Lung (tissue), 12 donors: Measurements from ENCODE around the gene SHTN1. TPM values are rescaled to one million over a fixed set of nuclear protein-coding genes. Genes with fewer than 3 reads are reported as not detected.
A peak's percentile ranks its signal among the peaks of the same experiment; 100 is the strongest.

Source experiments
- ATAC-seq: fragments of 200-7000 bp; cut with Tn5 transposase; one replicate; pipeline ENCODE4 v1.9.1; 2020; ENCODE audit warnings: moderate number of reproducible peaks; ENCODE audit not compliant: insufficient read depth, low FRiP score
- DNase-seq, 3 donors: peaks; one replicate each; pipeline ENCODE4 v3.0.0-alpha.2; 2013 to 2017
- H3K27ac ChIP-seq, 2 donors: one replicate each; pipeline ENCODE4 v1.5.1; 2013; ENCODE audit warnings: mild to moderate bottlenecking in 2 of 2, moderate library complexity in 2 of 2, control low read depth in 1 of 2, inconsistent platforms in 1 of 2, low read depth in 1 of 2, low read length in 1 of 2
- H3K27me3 ChIP-seq, 3 donors: one replicate each; pipeline ENCODE4 v1.5.1; 2013; ENCODE audit warnings: low read length in 2 of 3; ENCODE audit not compliant: control insufficient read depth in 3 of 3, insufficient read depth in 3 of 3
- H3K36me3 ChIP-seq, 4 donors: one replicate each; pipeline ENCODE4 v1.5.1; 2013; ENCODE audit warnings: low read length in 4 of 4, mild to moderate bottlenecking in 1 of 4, moderate library complexity in 1 of 4; ENCODE audit not compliant: control insufficient read depth in 4 of 4, insufficient read depth in 4 of 4
- H3K4me1 ChIP-seq, 5 donors: one replicate each; pipeline ENCODE4 v1.5.1; 2013; ENCODE audit warnings: low read length in 5 of 5, mild to moderate bottlenecking in 2 of 5, moderate library complexity in 1 of 5; ENCODE audit not compliant: control insufficient read depth in 5 of 5, insufficient read depth in 5 of 5
- H3K4me3 ChIP-seq: one replicate; pipeline ENCODE4 v1.5.1; 2013; ENCODE audit warnings: mild to moderate bottlenecking, control low read depth, moderate library complexity
- H3K9ac ChIP-seq, 2 donors: one replicate each; pipeline ENCODE4 v1.5.1; 2013; ENCODE audit warnings: low read length in 2 of 2, control low read depth in 1 of 2; ENCODE audit not compliant: insufficient read depth in 1 of 2
- H3K9me3 ChIP-seq, 4 donors: one replicate each; pipeline ENCODE4 v1.5.1; 2013; ENCODE audit warnings: low read length in 3 of 4, mild to moderate bottlenecking in 1 of 4, moderate library complexity in 1 of 4; ENCODE audit not compliant: control insufficient read depth in 4 of 4, insufficient read depth in 3 of 4
- WGBS, 2 donors: extraction: QIAGEN DNeasy Blood & Tissue Kit; methylation state at CpG; one replicate each; pipeline ENCODE4 v1.1.7; 2013; 5-methylcytosine and 5-hydroxymethylcytosine counted together
- polyA plus RNA-seq, 2 donors: library from polyadenylated mRNA; stranded (reverse); fragments of 200-250 nt; gene quantifications; one replicate each; pipeline ENCODE4 v1.2.1, GENCODE V29; 2013
- total RNA-seq, 2 donors: library from RNA; depleted of rRNA in 1 of 2; stranded (reverse); fragments of >200 nt in 1 of 2; gene quantifications; one replicate each; pipeline ENCODE4 v1.2.1, GENCODE V29; 2014 to 2021
- TF ChIP-seq, protein P1 (sequence below): IDR thresholded peaks from 2 replicates; pipeline ENCODE4 v1.5.1; 2012; ENCODE audit warnings: mild to moderate bottlenecking; ENCODE audit errors: control extremely low read depth, extremely low read depth
- donor health status: control.
- donor health status: control.
- donor health status: Bipolar disorder and iron deficiency.
- donor health status: healthy.
- donor health status: DM: yes; HTN: yes; CAD: no.

SHTN1 gene
- total and polyA plus RNA-seq, 4 donors = 14.0 to 28.4 (median 16.7) TPM

GRCh38 chr10:117004227-117005025, 561 bp downstream of the SHTN1 start:
- TF ChIP-seq, protein P1, sequence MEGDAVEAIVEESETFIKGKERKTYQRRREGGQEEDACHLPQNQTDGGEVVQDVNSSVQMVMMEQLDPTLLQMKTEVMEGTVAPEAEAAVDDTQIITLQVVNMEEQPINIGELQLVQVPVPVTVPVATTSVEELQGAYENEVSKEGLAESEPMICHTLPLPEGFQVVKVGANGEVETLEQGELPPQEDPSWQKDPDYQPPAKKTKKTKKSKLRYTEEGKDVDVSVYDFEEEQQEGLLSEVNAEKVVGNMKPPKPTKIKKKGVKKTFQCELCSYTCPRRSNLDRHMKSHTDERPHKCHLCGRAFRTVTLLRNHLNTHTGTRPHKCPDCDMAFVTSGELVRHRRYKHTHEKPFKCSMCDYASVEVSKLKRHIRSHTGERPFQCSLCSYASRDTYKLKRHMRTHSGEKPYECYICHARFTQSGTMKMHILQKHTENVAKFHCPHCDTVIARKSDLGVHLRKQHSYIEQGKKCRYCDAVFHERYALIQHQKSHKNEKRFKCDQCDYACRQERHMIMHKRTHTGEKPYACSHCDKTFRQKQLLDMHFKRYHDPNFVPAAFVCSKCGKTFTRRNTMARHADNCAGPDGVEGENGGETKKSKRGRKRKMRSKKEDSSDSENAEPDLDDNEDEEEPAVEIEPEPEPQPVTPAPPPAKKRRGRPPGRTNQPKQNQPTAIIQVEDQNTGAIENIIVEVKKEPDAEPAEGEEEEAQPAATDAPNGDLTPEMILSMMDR = no peak
- ATAC-seq = peak; percentile 79
- Histone ChIP-seq H3K27me3 (peaks cover 0 to 8% (median 0%) of the 10 kb centered on the region in 3 donors), H3K4me1 (peaks cover 0 to 9% (median 2%) of the 10 kb centered on the region in 5 donors), H3K9me3 (no peaks in the 10 kb centered on the region), H3K4me3 (peak overlapping the region; percentile 74), H3K27ac (peak overlapping the region in 1 of 2 donors; percentile 97), H3K36me3 (no peaks in the 10 kb centered on the region), H3K9ac (peak overlapping the region in 1 of 2 donors; percentile 78)
- DNase-seq = peak; percentile 37 to 51 (median 38)
- 6 to 7% methylated on average over 40 to 47 of the region's 47 CpGs for WGBS, 2 donors

- no peak for DNase-seq
These were observed 1.7 kb downstream of the SHTN1 start for GRCh38 chr10:117003336-117003735.

DNA sequence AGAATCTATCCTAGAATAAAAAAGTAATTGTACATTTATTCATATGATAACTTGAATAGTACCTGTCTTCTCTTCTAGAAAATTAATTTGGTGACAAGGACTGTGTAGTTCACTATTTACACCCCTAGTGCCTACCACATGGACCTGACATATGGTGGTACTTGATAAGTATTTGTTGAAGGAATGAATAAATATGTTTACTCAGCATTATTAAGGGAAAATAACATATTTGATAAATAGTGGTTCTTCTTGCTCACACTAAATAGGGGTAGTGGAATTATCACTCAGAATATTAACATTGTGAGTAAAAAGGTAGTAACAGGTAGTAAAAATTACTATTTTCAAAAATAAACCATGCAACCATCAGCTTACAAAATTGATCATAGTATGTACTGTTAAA, 2.8 kb downstream of the SHTN1 start:
- peaks cover 0 to 9% (median 2%) of the 10 kb centered on the region in 5 donors for H3K4me1 ChIP-seq

More at GRCh38 chr10:117003336-117003735, 1.7 kb downstream of the SHTN1 start:
- peaks cover 0 to 8% (median 0%) of the 10 kb centered on the region in 3 donors for H3K27me3 ChIP-seq
- H3K4me1 ChIP-seq = peaks cover 0 to 9% (median 2%) of the 10 kb centered on the region in 5 donors
- H3K4me3 ChIP-seq = no peak overlapping the region
- H3K9ac ChIP-seq = no peak overlapping the region
- TF ChIP-seq, protein P1 = no peak
- 68 to 85% methylated on average over 6 of the region's 6 CpGs for WGBS, 2 donors
- ATAC-seq = no peak
- H3K27ac ChIP-seq = no peak overlapping the region
- H3K36me3 ChIP-seq = no peaks in the 10 kb centered on the region
- no peaks in the 10 kb centered on the region for H3K9me3 ChIP-seq

More for the DNA sequence above, 2.8 kb downstream of the SHTN1 start:
- no peaks in the 10 kb centered on the region for H3K36me3 ChIP-seq
- TF ChIP-seq, protein P1 = no peak
- H3K27me3 ChIP-seq = peaks cover 0 to 8% (median 0%) of the 10 kb centered on the region in 3 donors
- H3K27ac ChIP-seq = no peak overlapping the region
- no peak for ATAC-seq
- H3K9ac ChIP-seq = no peak overlapping the region
- H3K4me3 ChIP-seq = no peak overlapping the region
- no peak for DNase-seq
- no peaks in the 10 kb centered on the region for H3K9me3 ChIP-seq
